NOMO-1 treated with DMSO at 0.1 percent for 48 hours (cell line): Measurements from ENCODE around the gene KRTAP3-3.
A peak's percentile ranks its signal among the peaks of the same experiment; 100 is the strongest.

Experiments used
- DNase-seq: peaks from one replicate; lab custom pipeline; 2025; ENCODE audit not compliant: unreplicated experiment; lab: John Stamatoyannopoulos, UW

Gene KRTAP3-3

GRCh38 chr17:40961591-40961990 lies 32.4 kb downstream of the KRTAP3-3 start:
- no peak for DNase-seq

- no peak for DNase-seq
Observed at GRCh38 chr17:40960144-40960543, 33.8 kb downstream of the KRTAP3-3 start.

- DNase-seq = no peak
Observed at GRCh38 chr17:40958086-40958953, 35.6 kb downstream of the KRTAP3-3 start.

- peak; percentile 82 for DNase-seq
Observed at GRCh38 chr17:40956401-40957254, 37.3 kb downstream of the KRTAP3-3 start.

- DNase-seq = no peak
Observed at GRCh38 chr17:40953881-40954280, 40.1 kb downstream of the KRTAP3-3 start.

- peak; percentile 49 for DNase-seq
Observed at GRCh38 chr17:40952661-40953060, 41.3 kb downstream of the KRTAP3-3 start.

- no peak for DNase-seq
Observed at GRCh38 chr17:40952154-40952553, 41.8 kb downstream of the KRTAP3-3 start.

GRCh38 chr17:40951011-40951622 lies 42.8 kb downstream of the KRTAP3-3 start:
- no peak for DNase-seq

- no peak for DNase-seq
Observed at GRCh38 chr17:40950176-40950575, 43.8 kb downstream of the KRTAP3-3 start.

GRCh38 chr17:40949418-40949817 lies 44.5 kb downstream of the KRTAP3-3 start:
- DNase-seq = peak; percentile 21

- no peak for DNase-seq
Observed at GRCh38 chr17:40947929-40948328, 46.0 kb downstream of the KRTAP3-3 start.

GRCh38 chr17:40945414-40945813 lies 48.5 kb downstream of the KRTAP3-3 start:
- DNase-seq = no peak

GRCh38 chr17:40944531-40944930 lies 49.4 kb downstream of the KRTAP3-3 start:
- DNase-seq = no peak
